Neural progenitor cell (in vitro differentiated cells): ENCODE measurements around the gene CERS6. TPM values are rescaled to one million over a fixed set of nuclear protein-coding genes. Genes with fewer than 3 reads are reported as not detected.
A peak's percentile ranks its signal among the peaks of the same experiment; 100 is the strongest.

Experiments used
- DNase-seq: peaks from one replicate; pipeline ENCODE4 v3.0.0-alpha.2; 2016; ENCODE audit warnings: low spot score
- H2AFZ ChIP-seq: fragments of 200-600 bp; sonication (generic); replicated peaks from 2 replicates; pipeline ENCODE4 v1.6.1; 2016; ENCODE audit warnings: antibody characterized with exemption
- H3F3A ChIP-seq: fragments of 200-600 bp; sonication (generic); 2 replicates; pipeline ENCODE4 v1.6.1; 2016; ENCODE audit warnings: antibody characterized with exemption, low read depth
- H3K27ac ChIP-seq: fragments of 200-600 bp; sonication (generic); 2 replicates; pipeline ENCODE4 v1.5.1; 2016; ENCODE audit warnings: mild to moderate bottlenecking
- H3K27me3 ChIP-seq: fragments of 200-600 bp; sonication (generic); 2 replicates; pipeline ENCODE4 v1.6.1; 2016; ENCODE audit warnings: mild to moderate bottlenecking, moderate library complexity
- H3K36me3 ChIP-seq: fragments of 200-600 bp; sonication (generic); 2 replicates; pipeline ENCODE4 v1.5.1; 2016
- H3K4me1 ChIP-seq: fragments of 200-600 bp; sonication (generic); 2 replicates; pipeline ENCODE4 v1.6.1; 2016; ENCODE audit warnings: mixed run types
- H3K4me2 ChIP-seq: fragments of 200-600 bp; sonication (generic); 2 replicates; pipeline ENCODE4 v1.6.1; 2016
- H3K4me3 ChIP-seq: fragments of 200-600 bp; sonication (generic); 2 replicates; pipeline ENCODE4 v1.5.1; 2016
- H3K79me2 ChIP-seq: fragments of 200-600 bp; sonication (generic); 2 replicates; pipeline ENCODE4 v1.6.1; 2016; ENCODE audit warnings: low read depth
- H3K9ac ChIP-seq: fragments of 200-600 bp; sonication (generic); 2 replicates; pipeline ENCODE4 v1.6.1; 2016
- H3K9me3 ChIP-seq: fragments of 200-600 bp; sonication (generic); 2 replicates; pipeline ENCODE4 v1.5.1; 2016; ENCODE audit warnings: low read depth
- H4K20me1 ChIP-seq: fragments of 200-600 bp; sonication (generic); 2 replicates; pipeline ENCODE4 v1.6.1; 2016; ENCODE audit warnings: low read depth
- H3K27ac Mint-ChIP-seq: 3 replicates; pipeline ENCODE4 v1.8.0; 2021; ENCODE audit warnings: mixed read lengths
- H3K27me3 Mint-ChIP-seq: 2 replicates; pipeline ENCODE4 v1.8.0; 2022; ENCODE audit warnings: low read depth, mild to moderate bottlenecking, inconsistent platforms, moderate library complexity, mixed read lengths; ENCODE audit not compliant: insufficient read depth
- H3K36me3 Mint-ChIP-seq: 3 replicates; pipeline ENCODE4 v1.8.0; 2021; ENCODE audit warnings: mixed read lengths
- H3K4me1 Mint-ChIP-seq: 3 replicates; pipeline ENCODE4 v1.8.0; 2021; ENCODE audit warnings: mixed read lengths
- H3K4me3 Mint-ChIP-seq: 3 replicates; pipeline ENCODE4 v1.8.0; 2021; ENCODE audit warnings: mild to moderate bottlenecking, moderate library complexity, mixed read lengths
- H3K9me3 Mint-ChIP-seq: 3 replicates; pipeline ENCODE4 v1.8.0; 2020; ENCODE audit warnings: mixed read lengths
- CTCF ChIP-seq: fragments of 200-600 bp; sonication (generic); IDR thresholded peaks from 2 replicates; pipeline ENCODE4 v1.5.1; 2017; ENCODE audit warnings: antibody characterized with exemption, mild to moderate bottlenecking
- EZH2 ChIP-seq: fragments of 200-600 bp; sonication (generic); IDR thresholded peaks from 2 replicates; pipeline ENCODE4 v1.6.1; 2017; ENCODE audit warnings: antibody characterized with exemption, mild to moderate bottlenecking, moderate library complexity
- EZH2phosphoT487 ChIP-seq: fragments of 200-600 bp; sonication (generic); IDR thresholded peaks from 2 replicates; pipeline ENCODE4 v1.6.1; 2017; ENCODE audit warnings: antibody characterized with exemption
- total RNA-seq: library from RNA; depleted of rRNA; stranded (reverse); fragments of >200 nt; gene quantifications from 2 replicates; pipeline ENCODE4 v1.2.3, GENCODE V29; 2015; ENCODE audit warnings: low replicate concordance

Gene CERS6
- total RNA-seq, 1 donor from 2014 or later: 50.8 TPM

GRCh38 chr2:168666339-168666738 lies 210.3 kb downstream of the CERS6 start:
- H3K27me3 ChIP-seq: no peaks in the 10 kb centered on the region
- H2AFZ ChIP-seq: no peak overlapping the region
- Mint-ChIP-seq H3K9me3 (no peaks in the 10 kb centered on the region), H3K4me1 (peaks cover 28% of the 10 kb centered on the region), H3K36me3 (peaks cover 2% of the 10 kb centered on the region), H3K27ac (no peak overlapping the region), H3K4me3 (no peak overlapping the region), H3K27me3 (peaks cover 2% of the 10 kb centered on the region)
- H3K4me3 ChIP-seq: no peak overlapping the region
- no peak overlapping the region for H3K27ac ChIP-seq
- peaks cover 7% of the 10 kb centered on the region for H4K20me1 ChIP-seq
- H3K4me1 ChIP-seq: peaks cover 53% of the 10 kb centered on the region
- no peaks in the 10 kb centered on the region for H3K36me3 ChIP-seq
- no peak for TF ChIP-seq EZH2phosphoT487
- no peak for TF ChIP-seq CTCF
- TF ChIP-seq EZH2: no peak
- peaks cover 26% of the 10 kb centered on the region for H3F3A ChIP-seq
- H3K79me2 ChIP-seq: peaks cover 4% of the 10 kb centered on the region
- H3K9ac ChIP-seq: no peak overlapping the region
- DNase-seq: no peak
- no peak overlapping the region for H3K4me2 ChIP-seq
- H3K9me3 ChIP-seq: no peaks in the 10 kb centered on the region

GRCh38 chr2:168667156-168667555 lies 211.1 kb downstream of the CERS6 start:
- H4K20me1 ChIP-seq: no peaks in the 10 kb centered on the region
- peaks cover 45% of the 10 kb centered on the region for H3K4me1 ChIP-seq
- H3K4me1 Mint-ChIP-seq: peaks cover 20% of the 10 kb centered on the region
- no peaks in the 10 kb centered on the region for H3K36me3 ChIP-seq
- no peak for TF ChIP-seq EZH2phosphoT487
- no peak overlapping the region for H2AFZ ChIP-seq
- peaks cover 2% of the 10 kb centered on the region for H3K36me3 Mint-ChIP-seq
- no peaks in the 10 kb centered on the region for H3K9me3 ChIP-seq
- no peak overlapping the region for H3K9ac ChIP-seq
- no peak overlapping the region for H3K4me3 ChIP-seq
- peak; percentile 72 for DNase-seq
- no peak overlapping the region for H3K4me3 Mint-ChIP-seq
- no peaks in the 10 kb centered on the region for H3K9me3 Mint-ChIP-seq
- no peaks in the 10 kb centered on the region for H3K27me3 ChIP-seq
- peak overlapping the region; percentile 52 for H3K4me2 ChIP-seq
- no peak overlapping the region for H3K27ac Mint-ChIP-seq
- peaks cover 4% of the 10 kb centered on the region for H3K79me2 ChIP-seq
- no peak overlapping the region for H3K27ac ChIP-seq
- peaks cover 18% of the 10 kb centered on the region for H3F3A ChIP-seq
- H3K27me3 Mint-ChIP-seq: peaks cover 2% of the 10 kb centered on the region

GRCh38 chr2:168669151-168669550 lies 213.1 kb downstream of the CERS6 start:
- H2AFZ ChIP-seq: no peak overlapping the region
- no peaks in the 10 kb centered on the region for H3K9me3 Mint-ChIP-seq
- no peak overlapping the region for H3K27ac ChIP-seq
- H3K9ac ChIP-seq: no peak overlapping the region
- H4K20me1 ChIP-seq: no peaks in the 10 kb centered on the region
- H3K27me3 ChIP-seq: no peaks in the 10 kb centered on the region
- H3K36me3 ChIP-seq: no peaks in the 10 kb centered on the region
- peaks cover 1% of the 10 kb centered on the region for H3K36me3 Mint-ChIP-seq
- no peak for DNase-seq
- H3F3A ChIP-seq: peaks cover 8% of the 10 kb centered on the region
- TF ChIP-seq EZH2: no peak
- TF ChIP-seq CTCF: no peak
- TF ChIP-seq EZH2phosphoT487: no peak
- H3K27ac Mint-ChIP-seq: no peak overlapping the region
- H3K4me2 ChIP-seq: no peak overlapping the region
- H3K9me3 ChIP-seq: no peaks in the 10 kb centered on the region
- H3K4me1 ChIP-seq: peaks cover 28% of the 10 kb centered on the region
- peaks cover 1% of the 10 kb centered on the region for H3K27me3 Mint-ChIP-seq
- H3K4me3 ChIP-seq: no peak overlapping the region
- peaks cover 11% of the 10 kb centered on the region for H3K79me2 ChIP-seq
- no peak overlapping the region for H3K4me3 Mint-ChIP-seq
- peaks cover 11% of the 10 kb centered on the region for H3K4me1 Mint-ChIP-seq

- peaks cover 14% of the 10 kb centered on the region for H3K79me2 ChIP-seq
- Mint-ChIP-seq H3K27me3 (no peaks in the 10 kb centered on the region), H3K4me3 (no peak overlapping the region), H3K9me3 (peaks cover 3% of the 10 kb centered on the region), H3K4me1 (peaks cover 9% of the 10 kb centered on the region), H3K36me3 (no peaks in the 10 kb centered on the region), H3K27ac (no peak overlapping the region)
- H3K4me2 ChIP-seq: no peak overlapping the region
- no peak for TF ChIP-seq EZH2phosphoT487
- no peak overlapping the region for H3K9ac ChIP-seq
- no peaks in the 10 kb centered on the region for H4K20me1 ChIP-seq
- H3K4me3 ChIP-seq: no peak overlapping the region
- H2AFZ ChIP-seq: no peak overlapping the region
- DNase-seq: no peak
- peaks cover 27% of the 10 kb centered on the region for H3K4me1 ChIP-seq
- peaks cover 8% of the 10 kb centered on the region for H3F3A ChIP-seq
- no peaks in the 10 kb centered on the region for H3K27me3 ChIP-seq
- H3K27ac ChIP-seq: no peak overlapping the region
- H3K36me3 ChIP-seq: no peaks in the 10 kb centered on the region
- H3K9me3 ChIP-seq: no peaks in the 10 kb centered on the region
Measured at GRCh38 chr2:168670478-168670877, 214.4 kb downstream of the CERS6 start.
